Measurements from ENCODE around the gene CD4.

GRCh38 chr12:6866163-6866919, 77.0 kb downstream of the CD4 start:
- TF ChIP-seq CTCF (IDR thresholded peaks at IDR 0.05), result no peak
- no peak for TF ChIP-seq POLR2AphosphoS5 (IDR thresholded peaks at IDR 0.05)
- TF ChIP-seq POLR2A (IDR thresholded peaks at IDR 0.05), result no peak

Measured in stomach (tissue), 4 donors.